Left ventricle myocardium inferior (tissue), 1 donor: ENCODE results near the gene GTF2F2. TPM values are rescaled to one million over a fixed set of nuclear protein-coding genes. Genes with fewer than 3 reads are reported as not detected.

Experiments
- DNase-seq: peaks from one replicate; pipeline ENCODE4 v3.0.0-alpha.2; 2020
- H3K27ac ChIP-seq: fragments of 200-600 bp; replicated peaks from 2 replicates; pipeline ENCODE4 v1.8.0; 2021
- H3K27me3 ChIP-seq: fragments of 200-600 bp; 2 replicates; pipeline ENCODE4 v1.8.0; 2021; ENCODE audit warnings: low read depth
- H3K36me3 ChIP-seq: fragments of 200-600 bp; 2 replicates; pipeline ENCODE4 v1.8.0; 2021
- H3K4me1 ChIP-seq: fragments of 200-600 bp; 2 replicates; pipeline ENCODE4 v1.8.0; 2021
- H3K4me3 ChIP-seq: fragments of 200-600 bp; 2 replicates; pipeline ENCODE4 v1.8.0; 2021; ENCODE audit warnings: mild to moderate bottlenecking, moderate library complexity
- H3K9me3 ChIP-seq: fragments of 200-600 bp; replicated peaks from 2 replicates; pipeline ENCODE4 v1.8.0; 2021
- CTCF ChIP-seq: fragments of 200-600 bp; IDR thresholded peaks from 2 replicates; pipeline ENCODE4 v1.8.0; 2021; ENCODE audit warnings: antibody characterized with exemption, mild to moderate bottlenecking, borderline replicate concordance
- intact Hi-C: fragments of 100-400 bp; cut with micrococcal nuclease; formaldehyde crosslinking; loops from one replicate; pipeline ENCODE4 v1.11.0; 2022
- total RNA-seq: library from RNA; stranded (reverse); fragmentation: NEBNext Ultra II Directional; extraction: Animal tissue kit (Norgen Biotek cat#: 25700); gene quantifications from one replicate; pipeline ENCODE4 v1.2.1, GENCODE V29; 2021
- donor health status: DM: no; HTN: yes; CAD: no; lungs with severe emphysema.

The GTF2F2 gene
- total RNA-seq, 1 donor from 2014 or later, result 23.1 TPM

DNA sequence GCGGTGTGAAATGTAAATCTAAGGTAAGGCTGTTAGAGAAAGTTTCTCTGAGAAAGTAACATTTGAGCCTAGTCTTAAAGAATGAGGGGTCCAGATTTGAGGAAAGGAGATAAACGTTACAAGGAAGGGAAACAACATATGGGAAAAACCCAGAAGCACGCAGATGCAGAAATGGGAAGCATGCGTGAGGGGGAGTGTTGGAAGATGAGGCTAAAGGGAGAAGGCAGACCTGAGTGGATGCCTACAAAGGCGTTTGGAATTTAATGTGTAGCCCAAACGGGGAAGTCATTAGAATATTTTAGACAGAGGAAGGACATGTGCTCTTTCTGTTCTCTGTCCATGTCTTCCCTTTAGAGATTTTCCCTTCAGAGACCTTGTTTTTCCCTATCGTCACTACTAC, 159.7 kb downstream of the GTF2F2 start:
- Histone ChIP-seq H3K27ac (no peak overlapping the region), H3K9me3 (no peaks in the 10 kb centered on the region), H3K4me3 (no peak overlapping the region), H3K27me3 (no peaks in the 10 kb centered on the region), H3K36me3 (peaks cover 24% of the 10 kb centered on the region), H3K4me1 (peaks cover 22% of the 10 kb centered on the region)
- TF ChIP-seq CTCF, result no peak
- DNase-seq, result no peak
- intact Hi-C loops, result no loop called here

GRCh38 chr13:45280751-45281634, 160.7 kb downstream of the GTF2F2 start:
- H3K4me1 ChIP-seq, result peaks cover 22% of the 10 kb centered on the region
- H3K4me3 ChIP-seq, result no peak overlapping the region
- peak; percentile 59 for DNase-seq
- intact Hi-C loops, result no loop called here
- no peaks in the 10 kb centered on the region for H3K9me3 ChIP-seq
- peak; percentile 76 for TF ChIP-seq CTCF
- no peak overlapping the region for H3K27ac ChIP-seq
- no peaks in the 10 kb centered on the region for H3K27me3 ChIP-seq
- peaks cover 34% of the 10 kb centered on the region for H3K36me3 ChIP-seq

- H3K36me3 ChIP-seq, result peaks cover 37% of the 10 kb centered on the region
- peaks cover 21% of the 10 kb centered on the region for H3K4me1 ChIP-seq
- no peak for DNase-seq
- TF ChIP-seq CTCF, result no peak
- H3K27ac ChIP-seq, result no peak overlapping the region
- no peaks in the 10 kb centered on the region for H3K9me3 ChIP-seq
- intact Hi-C loops, result no loop called here
- no peaks in the 10 kb centered on the region for H3K27me3 ChIP-seq
- H3K4me3 ChIP-seq, result no peak overlapping the region
These were observed 162.7 kb downstream of the GTF2F2 start for GRCh38 chr13:45282994-45283393.

DNA sequence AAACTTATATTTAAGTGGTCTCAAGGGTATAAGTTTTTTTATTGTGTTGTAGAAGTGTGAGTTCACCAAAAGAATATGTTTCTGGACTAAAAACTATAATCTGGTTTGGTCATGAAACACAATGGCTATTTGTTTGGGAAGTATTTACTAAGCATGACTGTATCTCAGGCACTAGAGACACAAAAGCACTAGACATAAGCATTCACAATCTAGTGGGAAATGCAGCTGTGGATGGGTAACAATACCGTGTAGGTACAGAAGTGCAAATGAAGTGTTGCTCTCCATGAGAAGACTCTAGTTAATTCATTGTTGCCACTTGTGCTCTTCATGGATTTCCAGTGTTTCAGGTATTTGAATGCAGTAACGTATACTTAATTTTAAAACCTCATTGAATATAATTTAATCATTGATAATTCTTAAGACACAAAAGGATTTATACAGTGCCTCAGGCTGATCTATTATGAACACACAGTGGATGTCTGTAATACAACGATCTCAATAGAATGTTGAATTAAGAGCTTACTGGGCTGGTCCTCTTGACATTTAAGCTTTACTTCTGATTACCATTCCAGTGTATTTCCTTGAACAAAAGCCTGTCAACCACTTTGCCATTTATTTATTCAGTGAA, 169.7 kb downstream of the GTF2F2 start:
- H3K9me3 ChIP-seq, result no peaks in the 10 kb centered on the region
- no peak for DNase-seq
- intact Hi-C loops, result no loop called here
- no peak for TF ChIP-seq CTCF
- H3K36me3 ChIP-seq, result peaks cover 20% of the 10 kb centered on the region
- H3K27ac ChIP-seq, result no peak overlapping the region
- H3K4me3 ChIP-seq, result no peak overlapping the region
- no peaks in the 10 kb centered on the region for H3K27me3 ChIP-seq
- H3K4me1 ChIP-seq, result no peaks in the 10 kb centered on the region

DNA sequence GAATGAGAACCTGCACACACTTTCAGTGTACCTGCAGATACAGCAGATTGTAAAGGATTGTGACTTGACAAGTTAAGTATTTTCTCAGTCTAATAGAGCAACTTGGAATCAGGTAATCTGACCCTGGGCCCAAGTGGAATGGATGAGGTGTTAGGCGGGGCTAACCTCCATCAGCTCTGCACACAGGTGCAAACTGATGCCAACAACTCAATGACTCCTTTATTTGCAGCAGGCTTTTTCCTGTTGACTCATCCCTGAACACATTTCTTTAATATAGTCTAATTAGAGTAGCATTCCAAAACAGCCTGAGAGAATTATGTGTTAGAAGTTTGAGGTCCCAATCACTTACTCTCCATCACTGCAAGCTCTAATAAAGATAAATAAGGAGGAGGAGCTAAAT, 171.9 kb downstream of the GTF2F2 start:
- no peak overlapping the region for H3K27ac ChIP-seq
- no peak for TF ChIP-seq CTCF

More for the DNA sequence above, 171.9 kb downstream of the GTF2F2 start:
- DNase-seq, result no peak
- H3K27me3 ChIP-seq, result no peaks in the 10 kb centered on the region
- peaks cover 5% of the 10 kb centered on the region for H3K36me3 ChIP-seq
- H3K4me3 ChIP-seq, result no peak overlapping the region
- no peaks in the 10 kb centered on the region for H3K9me3 ChIP-seq
- intact Hi-C loops, result no loop called here
- no peaks in the 10 kb centered on the region for H3K4me1 ChIP-seq
